Left ventricle myocardium inferior (tissue), 1 donor: ENCODE measurements around the gene GOLGA6L1. TPM values are rescaled to one million over a fixed set of nuclear protein-coding genes. Genes with fewer than 3 reads are reported as not detected.
"Not testable (repeated sequence)": the region's sequence is repeated elsewhere in the genome, so short reads cannot be mapped to it uniquely, and the experiment has no call there.

Source experiments
- DNase-seq: peaks from one replicate; pipeline ENCODE4 v3.0.0-alpha.2; 2020
- H3K27ac ChIP-seq: fragments of 200-600 bp; replicated peaks from 2 replicates; pipeline ENCODE4 v1.8.0; 2021
- H3K27me3 ChIP-seq: fragments of 200-600 bp; 2 replicates; pipeline ENCODE4 v1.8.0; 2021; ENCODE audit warnings: low read depth
- H3K36me3 ChIP-seq: fragments of 200-600 bp; 2 replicates; pipeline ENCODE4 v1.8.0; 2021
- H3K4me1 ChIP-seq: fragments of 200-600 bp; 2 replicates; pipeline ENCODE4 v1.8.0; 2021
- H3K4me3 ChIP-seq: fragments of 200-600 bp; 2 replicates; pipeline ENCODE4 v1.8.0; 2021; ENCODE audit warnings: mild to moderate bottlenecking, moderate library complexity
- H3K9me3 ChIP-seq: fragments of 200-600 bp; replicated peaks from 2 replicates; pipeline ENCODE4 v1.8.0; 2021
- CTCF ChIP-seq: fragments of 200-600 bp; IDR thresholded peaks from 2 replicates; pipeline ENCODE4 v1.8.0; 2021; ENCODE audit warnings: antibody characterized with exemption, mild to moderate bottlenecking, borderline replicate concordance
- intact Hi-C: fragments of 100-400 bp; cut with micrococcal nuclease; formaldehyde crosslinking; loops from one replicate; pipeline ENCODE4 v1.11.0; 2022
- long read RNA-seq: library from polyadenylated mRNA; unstranded; transcript quantifications from one replicate; pipeline ENCODE4 v2.0.0, GENCODE V29; 2021
- total RNA-seq: library from RNA; stranded (reverse); fragmentation: NEBNext Ultra II Directional; extraction: Animal tissue kit (Norgen Biotek cat#: 25700); gene quantifications from one replicate; pipeline ENCODE4 v1.2.1, GENCODE V29; 2021
- donor health status: DM: no; HTN: yes; CAD: no; lungs with severe emphysema.

The GOLGA6L1 gene
- total RNA-seq: not detected
- long read RNA-seq: 0 reads

GRCh38 chr15:23136722-23137121 is at the start of gene GOLGA6L1:
GOLGA6L1 (minus strand) TSS chr15:23136822; CDS start chr15:23136731, 91 bp downstream.
- DNase-seq, H3K27ac ChIP-seq, H3K9me3 ChIP-seq, H3K36me3 ChIP-seq, H3K4me1 ChIP-seq, intact Hi-C loops, H3K4me3 ChIP-seq, H3K27me3 ChIP-seq: not testable (repeated sequence)

- H3K36me3 ChIP-seq, DNase-seq: not testable (repeated sequence)
Observed at GRCh38 chr15:23181201-23181600, 44.6 kb upstream of the GOLGA6L1 start.

GRCh38 chr15:23180547-23180927 is 43.9 kb upstream of the GOLGA6L1 start:
- H3K27me3 ChIP-seq: peaks cover 11% of the 10 kb centered on the region
- DNase-seq, H3K27ac ChIP-seq, intact Hi-C loops, H3K36me3 ChIP-seq, H3K4me3 ChIP-seq, H3K9me3 ChIP-seq, H3K4me1 ChIP-seq: not testable (repeated sequence)

More at GRCh38 chr15:23181201-23181600, 44.6 kb upstream of the GOLGA6L1 start:
- peaks cover 11% of the 10 kb centered on the region for H3K27me3 ChIP-seq
- H3K9me3 ChIP-seq, H3K27ac ChIP-seq, H3K4me1 ChIP-seq, H3K4me3 ChIP-seq, intact Hi-C loops: not testable (repeated sequence)

- H3K27ac ChIP-seq, H3K9me3 ChIP-seq, DNase-seq, intact Hi-C loops, H3K4me1 ChIP-seq, H3K36me3 ChIP-seq: not testable (repeated sequence)
- Histone ChIP-seq H3K4me3 (peak overlapping the region; percentile 50), H3K27me3 (peaks cover 11% of the 10 kb centered on the region)
Observed at GRCh38 chr15:23179768-23180546, 43.3 kb upstream of the GOLGA6L1 start.

GRCh38 chr15:23176683-23177082 is 40.1 kb upstream of the GOLGA6L1 start:
- H3K36me3 ChIP-seq, H3K9me3 ChIP-seq, intact Hi-C loops, H3K27ac ChIP-seq, H3K4me3 ChIP-seq, DNase-seq, H3K4me1 ChIP-seq: not testable (repeated sequence)
- H3K27me3 ChIP-seq: peaks cover 11% of the 10 kb centered on the region

- H3K9me3 ChIP-seq, intact Hi-C loops, H3K4me1 ChIP-seq, H3K27ac ChIP-seq, H3K27me3 ChIP-seq, DNase-seq, H3K4me3 ChIP-seq, H3K36me3 ChIP-seq: not testable (repeated sequence)
Observed at GRCh38 chr15:23175606-23176005, 39.0 kb upstream of the GOLGA6L1 start.

- H3K4me3 ChIP-seq, intact Hi-C loops, H3K27me3 ChIP-seq, H3K27ac ChIP-seq, H3K9me3 ChIP-seq, H3K36me3 ChIP-seq, H3K4me1 ChIP-seq, DNase-seq: not testable (repeated sequence)
Observed at GRCh38 chr15:23174609-23175140, 38.1 kb upstream of the GOLGA6L1 start.

GRCh38 chr15:23132787-23133186 is 3.8 kb downstream of the GOLGA6L1 start:
- H3K4me1 ChIP-seq, H3K27me3 ChIP-seq, H3K9me3 ChIP-seq, H3K4me3 ChIP-seq, intact Hi-C loops, H3K36me3 ChIP-seq, DNase-seq, H3K27ac ChIP-seq: not testable (repeated sequence)

GRCh38 chr15:23118208-23118607 is 18.4 kb downstream of the GOLGA6L1 start:
- Histone ChIP-seq H3K4me1 (no peaks in the 10 kb centered on the region), H3K9me3 (no peaks in the 10 kb centered on the region), H3K27me3 (peaks cover 6% of the 10 kb centered on the region), H3K27ac (no peak overlapping the region), H3K36me3 (no peaks in the 10 kb centered on the region), H3K4me3 (no peak overlapping the region)
- intact Hi-C loops: no loop called here
- no peak for TF ChIP-seq CTCF
- DNase-seq: no peak
